ENCODE results near the gene VPS54. TPM values are rescaled to one million over a fixed set of nuclear protein-coding genes. Genes with fewer than 3 reads are reported as not detected.

VPS54 gene
- total RNA-seq, 1 donor from 2014 or later: 22.3 TPM

GRCh38 chr2:64052463-64053241, 33.4 kb upstream of the VPS54 start:
- intact Hi-C loops (cut with DNase I): loop anchor here (5.0 kb wide), 1 partner anchor 275 kb away; no protein-coding TSS in a partner anchor
- Histone ChIP-seq H3K9me3 (no peaks in the 10 kb centered on the region), H3K4me1 (peaks cover 8% of the 10 kb centered on the region), H3K27ac (no peak overlapping the region), H3K36me3 (no peaks in the 10 kb centered on the region), H3K27me3 (no peaks in the 10 kb centered on the region), H3K4me3 (no peak overlapping the region)
- no peak for TF ChIP-seq POLR2A (IDR thresholded peaks at IDR 0.05)
- TF ChIP-seq POLR2AphosphoS5 (IDR thresholded peaks at IDR 0.05; ENCODE audit: insufficient read depth in 1 of 2, low read depth in 1 of 2): peak in 1 of 2 donors; percentile 20
- DNase-seq (ENCODE audit: extremely low spot score in 2 of 2): no peak

- H3K27ac ChIP-seq: no peak overlapping the region
- no peak for DNase-seq (ENCODE audit: extremely low spot score in 2 of 2)
- TF ChIP-seq POLR2AphosphoS5 (IDR thresholded peaks at IDR 0.05; ENCODE audit: insufficient read depth in 1 of 2, low read depth in 1 of 2): peak in 1 of 2 donors; percentile 12
- no peak for TF ChIP-seq POLR2A (IDR thresholded peaks at IDR 0.05)
- TF ChIP-seq CTCF (IDR thresholded peaks at IDR 0.05): peak; percentile 79 to 84 (median 82)
These were observed 30.5 kb upstream of the VPS54 start for GRCh38 chr2:64049633-64050220.

GRCh38 chr2:64045938-64046337, 26.7 kb upstream of the VPS54 start:
- Histone ChIP-seq H3K9me3 (no peaks in the 10 kb centered on the region), H3K36me3 (no peaks in the 10 kb centered on the region), H3K4me1 (peaks cover 8% of the 10 kb centered on the region), H3K27me3 (no peaks in the 10 kb centered on the region), H3K4me3 (no peak overlapping the region), H3K27ac (no peak overlapping the region)
- intact Hi-C loops (cut with DNase I): no loop called here
- TF ChIP-seq POLR2A (IDR thresholded peaks at IDR 0.05): no peak
- TF ChIP-seq POLR2AphosphoS5 (IDR thresholded peaks at IDR 0.05; ENCODE audit: insufficient read depth in 1 of 2, low read depth in 1 of 2): no peak
- no peak for TF ChIP-seq CTCF (IDR thresholded peaks at IDR 0.05)
- no peak for DNase-seq (ENCODE audit: extremely low spot score in 2 of 2)

More at GRCh38 chr2:64049633-64050220, 30.5 kb upstream of the VPS54 start:
- Histone ChIP-seq H3K4me3 (no peak overlapping the region), H3K4me1 (peaks cover 8% of the 10 kb centered on the region), H3K27me3 (no peaks in the 10 kb centered on the region), H3K9me3 (no peaks in the 10 kb centered on the region), H3K36me3 (no peaks in the 10 kb centered on the region)
- intact Hi-C loops (cut with DNase I): loop anchor here (5.0 kb wide), 1 partner anchor 278 kb away; no protein-coding TSS in a partner anchor

- H3K36me3 ChIP-seq: no peaks in the 10 kb centered on the region
- intact Hi-C loops (cut with DNase I): no loop called here
- no peak overlapping the region for H3K27ac ChIP-seq
- H3K4me3 ChIP-seq: no peak overlapping the region
- H3K9me3 ChIP-seq: no peaks in the 10 kb centered on the region
- no peaks in the 10 kb centered on the region for H3K27me3 ChIP-seq
- DNase-seq (ENCODE audit: extremely low spot score in 2 of 2): no peak
- no peaks in the 10 kb centered on the region for H3K4me1 ChIP-seq
- TF ChIP-seq POLR2A (IDR thresholded peaks at IDR 0.05) (no peak), CTCF (IDR thresholded peaks at IDR 0.05) (no peak), POLR2AphosphoS5 (IDR thresholded peaks at IDR 0.05; ENCODE audit: insufficient read depth in 1 of 2, low read depth in 1 of 2) (no peak)
These were observed 20.9 kb upstream of the VPS54 start for GRCh38 chr2:64040161-64040560.

- Histone ChIP-seq H3K27ac (no peak overlapping the region), H3K4me3 (no peak overlapping the region), H3K9me3 (no peaks in the 10 kb centered on the region), H3K4me1 (no peaks in the 10 kb centered on the region), H3K36me3 (no peaks in the 10 kb centered on the region), H3K27me3 (no peaks in the 10 kb centered on the region)
- DNase-seq (ENCODE audit: extremely low spot score in 2 of 2): no peak
- TF ChIP-seq POLR2A (IDR thresholded peaks at IDR 0.05) (no peak), CTCF (IDR thresholded peaks at IDR 0.05) (no peak), POLR2AphosphoS5 (IDR thresholded peaks at IDR 0.05; ENCODE audit: insufficient read depth in 1 of 2, low read depth in 1 of 2) (no peak)
- intact Hi-C loops (cut with DNase I): no loop called here
These were observed 16.9 kb upstream of the VPS54 start for GRCh38 chr2:64036034-64036705.

Data from vagina (tissue), 2 donors.